Activated naive CD8-positive, alpha-beta T cell treated with anti-CD3 and anti-CD28 coated beads for 36 hours (primary cell): ENCODE data around the gene MAGEL2. TPM values are rescaled to one million over a fixed set of nuclear protein-coding genes. Genes with fewer than 3 reads are reported as not detected.

Source experiments
- total RNA-seq, 2 experiments: library from RNA; stranded (reverse); gene quantifications; one replicate each; pipeline ENCODE4 v1.2.3, GENCODE V29; 2021

The MAGEL2 gene
- total RNA-seq, 2 experiments from 2014 or later: not detected

Other genes with a start within 250 kb of the MAGEL2 start
- not detected for gene GOLGA6L2, start 200.6 kb downstream of the MAGEL2 start, total RNA-seq
- 1 to 10 TPM; 1.0 to 1.4 TPM for gene MKRN3, start 82.2 kb downstream of the MAGEL2 start, total RNA-seq
- 1 to 10 TPM; 3.5 to 3.9 TPM for gene NDN, start 39.4 kb upstream of the MAGEL2 start, total RNA-seq